Caki2 (cell line): ENCODE data around the gene CELSR1. TPM values are rescaled to one million over a fixed set of nuclear protein-coding genes. Genes with fewer than 3 reads are reported as not detected.

Experiments
- DNase-seq: peaks from one replicate; pipeline ENCODE4 v3.0.0-alpha.2; 2015; ENCODE audit warnings: low read depth
- in situ Hi-C: cut with HindIII; loops from 2 replicates; pipeline ENCODE4 v1.10.0; 2016; ENCODE audit warnings: low sequenced_read_pairs, low pct_unique_long_range_greater_than_20kb, mixed read lengths
- total RNA-seq: library from RNA; depleted of rRNA; stranded (reverse); fragments of >200 nt; shearing (Covaris generic); gene quantifications from 2 replicates; pipeline ENCODE4 v1.2.3, GENCODE V29; 2014; ENCODE audit warnings: low replicate concordance

The CELSR1 gene
- total RNA-seq, 1 experiment from 2014 or later: 98.7 TPM

- in situ Hi-C loops: no loop called here
- no peak for DNase-seq
Observed at GRCh38 chr22:46540874-46541273, 3.5 kb upstream of the CELSR1 start.

- DNase-seq: no peak
- in situ Hi-C loops: no loop called here
Observed at GRCh38 chr22:46539169-46539568, 1.7 kb upstream of the CELSR1 start.

- DNase-seq: no peak
- in situ Hi-C loops: no loop called here
Observed at GRCh38 chr22:46538814-46539160, 1.4 kb upstream of the CELSR1 start.

GRCh38 chr22:46537946-46538813 is 760 bp upstream of the CELSR1 start:
- in situ Hi-C loops: no loop called here
- peak; percentile 63 for DNase-seq

- no peak for DNase-seq
- in situ Hi-C loops: no loop called here
Observed at GRCh38 chr22:46536537-46537224, 739 bp downstream of the CELSR1 start.

- in situ Hi-C loops: no loop called here
- DNase-seq: no peak
Observed at GRCh38 chr22:46535876-46536536, 1.4 kb downstream of the CELSR1 start.

- DNase-seq: no peak
- in situ Hi-C loops: no loop called here
Observed at GRCh38 chr22:46534901-46535630, 2.4 kb downstream of the CELSR1 start.

- in situ Hi-C loops: no loop called here
- no peak for DNase-seq
Observed at GRCh38 chr22:46534177-46534776, 3.1 kb downstream of the CELSR1 start.

- in situ Hi-C loops: no loop called here
Observed at GRCh38 chr22:46533070-46533833, 4.2 kb downstream of the CELSR1 start.

GRCh38 chr22:46532416-46532815 is 5.0 kb downstream of the CELSR1 start:
- no peak for DNase-seq

More at GRCh38 chr22:46533070-46533833, 4.2 kb downstream of the CELSR1 start:
- DNase-seq: peak; percentile 83

GRCh38 chr22:46531581-46532175 is 5.7 kb downstream of the CELSR1 start:
- no peak for DNase-seq
- in situ Hi-C loops: no loop called here

More at GRCh38 chr22:46532416-46532815, 5.0 kb downstream of the CELSR1 start:
- in situ Hi-C loops: no loop called here

- in situ Hi-C loops: no loop called here
- peak; percentile 98 for DNase-seq
Observed at GRCh38 chr22:46528121-46528610, 9.3 kb downstream of the CELSR1 start.

GRCh38 chr22:46526244-46526839 is 11.1 kb downstream of the CELSR1 start:
- DNase-seq: no peak
- in situ Hi-C loops: no loop called here

- in situ Hi-C loops: no loop called here
Observed at GRCh38 chr22:46525389-46526243, 11.8 kb downstream of the CELSR1 start.

GRCh38 chr22:46524203-46524740 is 13.1 kb downstream of the CELSR1 start:
- DNase-seq: no peak
- in situ Hi-C loops: no loop called here

More at GRCh38 chr22:46525389-46526243, 11.8 kb downstream of the CELSR1 start:
- DNase-seq: no peak
